GM21825 (cell line): ENCODE data around the gene SEMA4D.
A peak's percentile ranks its signal among the peaks of the same experiment; 100 is the strongest.

ENCODE experiments used
- ATAC-seq: cut with Tn5 transposase; IDR thresholded peaks from one replicate; pipeline ENCODE4 v1.9.1; 2021; ENCODE audit warnings: mild to moderate bottlenecking, moderate library complexity; ENCODE audit not compliant: unreplicated experiment

SEMA4D gene, protein sequence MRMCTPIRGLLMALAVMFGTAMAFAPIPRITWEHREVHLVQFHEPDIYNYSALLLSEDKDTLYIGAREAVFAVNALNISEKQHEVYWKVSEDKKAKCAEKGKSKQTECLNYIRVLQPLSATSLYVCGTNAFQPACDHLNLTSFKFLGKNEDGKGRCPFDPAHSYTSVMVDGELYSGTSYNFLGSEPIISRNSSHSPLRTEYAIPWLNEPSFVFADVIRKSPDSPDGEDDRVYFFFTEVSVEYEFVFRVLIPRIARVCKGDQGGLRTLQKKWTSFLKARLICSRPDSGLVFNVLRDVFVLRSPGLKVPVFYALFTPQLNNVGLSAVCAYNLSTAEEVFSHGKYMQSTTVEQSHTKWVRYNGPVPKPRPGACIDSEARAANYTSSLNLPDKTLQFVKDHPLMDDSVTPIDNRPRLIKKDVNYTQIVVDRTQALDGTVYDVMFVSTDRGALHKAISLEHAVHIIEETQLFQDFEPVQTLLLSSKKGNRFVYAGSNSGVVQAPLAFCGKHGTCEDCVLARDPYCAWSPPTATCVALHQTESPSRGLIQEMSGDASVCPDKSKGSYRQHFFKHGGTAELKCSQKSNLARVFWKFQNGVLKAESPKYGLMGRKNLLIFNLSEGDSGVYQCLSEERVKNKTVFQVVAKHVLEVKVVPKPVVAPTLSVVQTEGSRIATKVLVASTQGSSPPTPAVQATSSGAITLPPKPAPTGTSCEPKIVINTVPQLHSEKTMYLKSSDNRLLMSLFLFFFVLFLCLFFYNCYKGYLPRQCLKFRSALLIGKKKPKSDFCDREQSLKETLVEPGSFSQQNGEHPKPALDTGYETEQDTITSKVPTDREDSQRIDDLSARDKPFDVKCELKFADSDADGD

DNA sequence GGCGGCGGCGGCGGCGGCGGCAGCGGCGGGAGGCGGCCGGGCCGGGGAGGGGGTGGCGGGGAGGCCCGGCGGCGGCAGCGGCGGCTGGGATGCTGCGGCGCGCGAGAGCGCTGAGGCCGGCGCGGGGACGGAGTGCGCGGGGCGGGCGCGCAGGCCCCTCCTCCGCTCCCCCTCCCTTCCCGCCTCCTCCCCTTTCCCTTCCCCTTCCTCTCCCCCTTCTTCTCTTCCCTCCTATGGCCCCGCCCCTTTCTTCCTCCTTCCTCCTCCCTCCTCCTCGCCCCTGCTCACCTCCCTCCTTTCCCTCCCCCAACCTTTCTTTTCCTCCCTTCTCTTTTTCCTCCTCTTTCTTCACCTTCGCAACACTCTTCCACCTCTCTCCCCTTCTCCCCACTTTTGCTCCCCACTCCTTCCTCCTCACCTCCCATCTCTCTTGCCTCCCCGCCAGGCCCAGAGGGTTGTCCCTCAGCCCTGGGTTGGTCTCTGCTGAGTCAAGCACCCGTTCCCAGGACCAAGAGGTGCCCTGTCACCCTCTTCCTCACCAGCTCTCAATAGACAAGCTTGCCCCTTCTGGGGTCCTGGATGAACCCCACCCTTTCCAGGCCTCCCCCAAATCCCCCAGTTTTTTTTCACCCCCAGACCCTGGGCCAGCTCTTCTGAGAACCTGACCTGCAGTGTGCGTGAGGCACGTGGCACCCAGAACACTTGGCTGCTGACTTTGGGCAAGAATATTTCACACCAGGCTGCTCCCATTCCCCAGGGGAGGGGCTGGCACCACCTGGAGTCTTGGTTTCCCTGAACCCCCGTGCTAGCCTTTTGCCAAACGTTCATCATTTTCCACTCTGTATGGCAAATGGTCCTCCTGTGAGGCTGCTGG lies at the start of gene SEMA4D:
SEMA4D (minus strand) TSS at position 136 of the 874 bp plus-strand sequence. CDS start 92,657 bp downstream, outside the sequence.
- peak; percentile 40 for ATAC-seq

DNA sequence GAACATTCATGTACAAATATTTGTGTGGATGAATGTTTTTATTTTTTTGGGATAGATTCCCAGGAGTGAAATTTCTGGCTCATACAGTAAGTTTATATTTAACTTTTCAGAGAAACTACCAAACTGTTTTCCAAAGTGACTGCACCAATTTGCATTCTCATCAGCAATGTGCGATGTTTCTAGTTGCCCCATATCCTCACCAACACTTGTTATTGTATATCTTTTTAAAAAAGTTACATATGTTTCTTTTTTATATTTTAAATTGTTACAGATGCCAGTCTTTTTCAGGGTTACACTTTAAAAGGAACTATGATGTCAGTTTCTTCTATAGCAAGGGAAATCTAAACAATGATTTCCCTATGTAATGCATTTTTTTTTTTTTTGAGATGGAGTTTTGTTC lies 49.1 kb upstream of the SEMA4D start:
- no peak for ATAC-seq

DNA sequence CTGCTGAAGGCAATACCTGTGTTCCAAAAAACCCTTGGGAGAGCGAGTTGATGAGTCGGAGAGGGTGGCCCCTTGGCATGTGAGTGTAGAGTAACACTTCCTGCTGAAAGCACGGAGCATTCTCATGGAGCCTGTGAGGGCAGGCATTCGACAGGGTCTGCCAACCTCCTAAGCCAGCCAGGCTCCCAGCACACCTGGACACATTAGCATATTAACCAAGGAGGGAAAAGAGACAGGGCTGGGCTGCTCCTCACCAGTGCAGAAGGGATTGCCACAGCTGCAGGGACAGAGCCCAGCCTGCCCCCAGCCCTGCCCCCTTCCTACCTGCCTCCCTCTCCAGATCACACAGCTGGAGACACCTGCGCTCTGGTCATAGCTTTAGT lies 46.4 kb upstream of the SEMA4D start:
- no peak for ATAC-seq

DNA sequence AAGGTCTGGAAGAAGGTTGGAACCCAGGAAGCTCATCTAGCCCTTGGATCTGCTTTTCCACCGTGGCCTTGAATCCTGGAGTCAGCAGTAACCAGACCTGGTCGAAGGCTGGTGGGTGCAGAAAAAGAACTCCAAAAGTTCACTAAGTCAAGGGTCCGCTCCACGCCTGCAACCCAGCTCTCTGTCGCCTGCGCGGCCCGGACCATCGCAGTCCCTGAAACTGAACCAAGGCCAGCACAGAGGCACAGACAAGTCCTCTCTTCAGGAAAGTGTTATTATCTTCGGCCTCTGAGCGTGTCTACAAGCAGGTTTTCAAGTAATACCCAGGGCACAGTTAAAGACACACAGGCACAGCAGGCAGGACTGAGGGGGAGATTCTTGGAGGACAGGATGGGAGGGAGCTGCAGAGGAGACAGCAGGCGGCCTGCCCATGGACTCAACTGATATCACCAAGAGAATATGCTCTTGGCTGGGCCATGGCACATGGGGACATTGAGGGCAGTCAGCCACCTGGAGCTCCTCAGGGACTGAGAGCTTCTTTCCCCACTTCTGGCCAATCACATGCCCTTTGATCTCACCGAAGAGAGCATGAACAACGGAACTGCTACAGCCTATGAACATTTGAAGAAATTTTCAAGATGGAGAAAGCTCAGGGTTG lies 45.8 kb upstream of the SEMA4D start:
- ATAC-seq, result no peak

DNA sequence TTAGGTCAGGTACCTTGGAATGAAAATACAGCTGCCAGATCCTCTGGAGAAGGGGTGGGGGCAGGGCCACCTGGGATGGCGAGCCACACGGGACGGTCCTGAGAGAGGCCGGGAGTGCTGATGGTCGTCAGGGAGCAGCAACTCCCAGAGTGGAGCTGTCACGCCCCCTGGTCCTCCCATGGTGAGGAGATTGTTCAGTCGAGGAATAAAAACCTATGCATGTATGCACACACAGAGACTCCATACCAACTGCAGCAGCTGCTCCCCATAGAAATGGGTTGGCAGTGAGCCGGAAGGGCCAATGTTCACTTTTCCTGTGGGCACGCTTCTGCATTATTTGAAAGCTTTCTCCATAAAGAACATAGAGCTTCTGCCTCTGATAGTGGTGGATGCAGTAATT lies 45.2 kb upstream of the SEMA4D start:
- no peak for ATAC-seq

DNA sequence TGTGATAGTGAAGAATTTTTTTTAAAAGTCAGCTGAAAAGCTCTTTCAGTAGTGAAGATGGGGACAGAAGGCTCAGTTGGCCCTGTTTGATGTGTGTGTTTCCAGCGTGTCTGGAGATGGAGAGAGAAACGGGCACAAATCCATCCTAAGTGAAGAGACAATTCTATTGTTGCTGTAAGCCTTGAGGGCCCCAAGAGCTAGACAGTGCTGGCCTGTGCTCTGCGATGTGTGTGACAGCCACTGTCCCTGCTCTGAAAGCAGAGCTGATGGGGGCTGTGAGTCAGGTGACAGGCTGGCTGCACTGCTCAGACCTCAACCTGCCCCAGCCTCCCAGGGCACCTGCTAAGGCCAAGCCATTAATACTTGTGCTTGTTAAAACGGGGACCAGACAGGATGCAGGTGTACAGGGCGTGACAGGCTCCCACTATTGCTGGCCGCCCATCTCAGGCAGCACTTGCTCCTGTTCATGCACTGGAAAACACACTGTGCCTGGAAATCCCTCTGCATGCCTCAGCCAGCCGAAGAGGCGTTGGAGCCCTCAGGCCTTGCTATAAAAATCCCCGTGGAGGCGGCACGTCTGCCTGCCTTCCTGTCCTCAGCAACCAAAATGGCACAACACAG lies 44.6 kb upstream of the SEMA4D start:
- ATAC-seq, result peak; percentile 60

DNA sequence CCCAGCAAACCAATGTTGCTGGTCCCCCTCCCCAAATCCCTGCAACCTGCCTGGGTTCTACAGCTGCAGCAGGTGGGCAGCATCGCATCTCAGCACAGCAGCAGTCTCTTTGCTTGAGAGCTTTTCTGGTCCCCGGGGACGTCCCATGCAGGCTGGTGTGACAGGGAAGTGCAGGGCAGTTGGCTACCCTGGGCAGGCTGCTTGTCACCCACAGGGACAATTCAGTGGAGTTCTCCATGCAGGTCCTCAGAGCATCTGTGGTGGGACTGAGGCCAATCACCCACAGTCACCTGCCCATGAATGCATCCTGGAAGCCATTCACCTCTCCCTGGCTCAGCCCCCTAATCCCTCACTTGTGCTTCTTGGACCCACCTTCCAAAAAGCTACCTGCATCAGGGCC lies 43.9 kb upstream of the SEMA4D start:
- ATAC-seq, result no peak

DNA sequence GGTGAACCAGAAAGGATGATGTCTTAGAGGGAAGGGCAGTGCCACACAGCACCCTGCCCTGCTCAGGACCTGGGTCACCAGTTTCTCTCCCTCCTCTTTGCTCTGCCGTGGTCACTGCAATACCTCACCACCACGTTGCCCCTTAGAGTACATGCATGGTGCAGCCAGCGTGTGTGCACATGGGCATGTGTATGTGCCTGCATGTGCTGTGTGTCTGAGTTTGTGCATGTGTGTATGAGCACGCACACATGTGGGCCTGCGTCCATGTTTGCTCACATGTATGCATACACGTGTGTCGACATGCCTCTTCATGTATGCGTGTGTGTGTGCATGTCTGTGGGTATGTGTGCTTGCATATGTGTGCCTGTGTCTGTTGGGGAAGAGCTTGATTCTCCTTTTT lies 41.5 kb upstream of the SEMA4D start:
- ATAC-seq, result no peak

DNA sequence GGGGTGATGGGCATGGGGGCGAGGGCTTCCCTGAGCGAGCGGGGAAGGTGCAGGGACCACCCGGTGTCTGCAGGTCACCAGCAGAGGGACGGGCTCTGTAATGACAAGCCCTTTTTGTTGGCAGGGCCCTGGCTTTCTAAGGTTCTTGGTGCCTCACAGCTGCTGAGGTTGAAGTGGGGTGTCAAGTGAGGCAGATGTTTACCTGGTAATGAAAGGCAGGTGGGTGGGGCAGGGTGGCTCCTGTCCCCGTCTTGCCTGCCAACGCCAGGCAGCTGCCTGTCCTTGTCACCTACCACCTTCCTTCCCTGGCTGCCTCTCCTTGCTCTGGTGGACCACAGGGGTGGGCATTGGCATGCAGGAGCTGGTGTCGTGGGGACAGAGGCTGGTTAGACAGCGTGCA lies 41.0 kb upstream of the SEMA4D start:
- no peak for ATAC-seq

DNA sequence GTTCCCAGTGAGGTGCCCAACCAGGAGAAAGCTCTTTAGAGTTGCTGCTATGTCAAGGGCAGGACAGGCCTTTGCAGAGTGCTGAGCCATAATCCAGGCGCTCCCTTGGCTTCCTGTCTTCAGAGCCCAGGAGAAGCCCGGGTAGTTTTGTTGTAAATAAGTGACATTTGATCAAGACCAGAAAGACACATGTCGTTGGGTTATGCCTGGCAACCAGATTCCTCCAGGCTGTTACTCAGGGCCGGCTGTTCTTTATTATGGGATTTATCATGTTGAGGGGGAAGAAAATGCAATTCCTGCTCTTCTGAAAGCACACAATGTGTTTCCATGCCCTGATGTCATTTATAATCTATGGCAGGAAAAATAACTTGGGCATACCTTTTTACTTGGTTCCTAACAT lies 39.3 kb upstream of the SEMA4D start:
- ATAC-seq, result no peak

DNA sequence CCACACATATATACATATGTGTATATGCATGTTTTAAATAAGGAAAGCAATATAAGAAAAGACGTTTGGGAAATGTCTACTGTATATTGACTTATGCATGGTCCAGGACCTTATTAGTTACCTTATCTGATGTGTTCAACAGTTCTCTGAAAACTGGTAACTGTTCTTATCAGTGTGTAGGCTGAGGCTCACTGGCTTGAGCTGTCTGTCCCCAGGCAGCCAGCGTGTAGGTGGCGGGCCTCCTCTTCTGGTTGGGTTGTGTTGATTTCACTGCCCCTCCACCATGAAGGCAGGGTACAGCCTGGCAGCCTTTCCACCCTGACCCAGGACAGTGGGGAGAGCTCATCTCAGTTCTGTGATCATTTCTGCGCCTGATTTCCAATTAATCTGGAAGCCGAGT lies 38.7 kb upstream of the SEMA4D start:
- no peak for ATAC-seq

DNA sequence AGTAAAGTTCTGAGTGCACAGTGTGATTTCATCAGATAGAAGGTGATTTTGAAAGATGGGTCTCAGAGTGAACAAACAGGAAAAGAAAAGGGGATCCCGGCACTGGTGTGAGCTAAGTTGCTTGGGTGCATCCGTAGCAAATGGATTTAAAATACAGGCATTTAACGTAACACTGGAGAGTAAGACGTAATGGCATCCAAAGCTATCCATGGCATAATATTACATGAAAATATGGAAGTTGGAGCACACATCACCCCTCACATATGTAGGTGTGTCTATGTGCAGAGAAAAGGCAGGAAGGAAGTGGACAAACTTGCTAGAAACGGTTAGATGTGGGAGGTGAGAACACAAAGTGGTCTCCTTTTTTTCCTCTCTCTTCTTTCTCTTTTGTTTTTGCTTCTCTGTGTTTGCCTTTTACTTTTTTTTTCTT lies 38.2 kb upstream of the SEMA4D start:
- no peak for ATAC-seq

DNA sequence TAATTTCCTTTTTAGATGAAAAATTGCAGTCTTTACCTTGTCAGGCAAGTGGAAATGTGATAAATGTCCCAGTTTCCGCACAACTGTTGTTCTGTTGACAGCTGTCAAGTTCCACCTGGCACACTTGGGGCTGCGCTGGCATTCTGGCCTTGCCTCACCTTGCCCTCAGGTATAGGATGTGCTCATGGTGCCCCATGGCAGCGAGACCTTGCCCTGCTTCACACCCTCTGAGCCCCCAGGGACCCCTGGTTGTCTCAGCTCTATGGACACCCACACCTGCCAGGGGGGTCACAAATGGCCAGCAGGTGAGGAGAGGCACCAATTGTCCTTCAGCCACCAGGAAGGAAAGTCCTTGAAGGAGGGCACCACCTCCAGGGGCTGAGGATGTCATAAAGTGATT lies 37.5 kb upstream of the SEMA4D start:
- no peak for ATAC-seq

DNA sequence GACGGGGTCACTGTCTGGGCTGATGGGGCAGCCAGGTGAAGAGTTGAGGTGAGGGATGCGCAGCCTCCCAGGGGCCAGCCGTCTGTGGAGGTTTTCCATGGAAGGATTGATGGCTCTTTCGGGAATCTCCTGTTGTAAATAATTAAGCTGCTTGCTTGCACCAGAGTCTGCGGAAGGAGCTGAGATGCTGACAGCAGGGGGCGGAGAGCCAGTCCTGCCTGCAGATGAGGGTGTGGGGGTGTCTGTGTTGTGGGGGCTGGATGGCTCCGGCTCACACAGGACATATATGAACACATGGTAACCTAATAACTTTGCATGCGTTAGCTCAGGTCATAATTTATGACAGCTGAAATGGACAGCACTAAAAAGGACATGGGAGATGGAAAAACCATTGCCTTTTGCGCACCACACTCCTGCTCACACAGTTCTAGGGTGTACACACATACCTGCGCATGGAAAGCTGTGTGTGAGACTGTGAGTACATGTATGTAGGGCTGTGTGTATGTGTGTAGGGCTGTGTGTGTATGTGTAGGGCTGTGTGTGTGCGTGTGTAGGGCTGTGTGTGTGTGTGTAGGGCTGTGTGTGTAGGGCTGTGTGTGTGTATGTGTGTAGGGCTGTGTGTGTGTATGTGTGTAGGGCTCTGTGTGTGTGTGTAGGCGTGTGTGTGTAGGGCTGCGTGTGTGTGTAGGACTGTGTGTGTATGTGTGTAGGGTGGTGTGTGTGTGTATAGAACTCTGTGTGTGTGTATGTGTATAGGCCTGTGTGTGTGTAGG lies 36.8 kb upstream of the SEMA4D start:
- ATAC-seq, result no peak

DNA sequence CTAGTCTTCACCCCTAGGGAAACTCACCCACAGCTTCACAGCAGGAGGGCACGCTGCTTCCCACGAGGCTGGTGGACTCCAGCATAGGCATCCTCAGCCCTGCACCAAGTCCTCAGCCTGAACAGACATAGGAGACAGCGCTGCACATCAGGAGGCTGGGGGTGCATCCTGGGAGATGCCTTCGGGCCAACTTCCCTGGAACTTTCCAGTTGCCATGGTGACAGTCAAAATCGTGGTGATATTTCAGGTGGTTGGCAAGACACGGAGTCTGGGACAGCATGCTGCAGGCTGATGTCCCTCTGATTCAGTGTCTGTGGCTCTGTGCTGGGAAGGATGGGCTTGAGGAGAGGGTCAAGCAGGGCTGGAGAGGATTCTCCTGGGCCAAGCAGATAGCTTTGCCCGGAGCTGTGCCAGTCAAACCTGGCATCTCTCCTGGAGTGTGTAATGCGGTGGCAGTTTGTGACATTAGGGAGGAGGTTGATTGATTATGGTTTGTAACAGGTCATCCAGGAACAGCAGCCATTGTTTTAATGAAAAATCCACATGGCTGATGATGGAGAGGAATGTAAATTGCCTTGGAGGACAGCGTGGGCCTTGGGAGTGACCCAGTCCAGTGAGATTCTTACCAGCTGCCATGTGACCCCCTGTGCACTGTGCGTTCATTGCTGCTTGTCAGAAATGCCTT lies 35.6 kb upstream of the SEMA4D start:
- no peak for ATAC-seq

DNA sequence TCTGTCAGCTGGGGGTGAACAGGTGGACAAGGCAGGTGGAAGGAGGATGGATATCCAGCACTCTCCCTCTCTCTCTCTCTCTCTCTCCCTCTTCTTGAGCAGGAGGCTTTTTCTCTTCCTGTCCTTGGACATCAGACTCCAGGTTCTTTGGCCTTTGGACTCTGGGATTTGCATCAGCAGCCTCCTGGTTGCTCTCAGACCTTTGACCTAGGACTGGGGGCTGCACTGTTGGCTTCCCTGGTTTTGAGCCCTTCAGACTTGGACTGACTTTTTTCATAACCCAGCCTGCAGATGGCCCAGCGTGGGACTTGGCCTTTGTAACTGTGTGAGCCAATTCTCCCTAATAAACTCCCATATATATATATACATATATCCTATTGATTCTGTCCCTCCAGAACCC lies 35.0 kb upstream of the SEMA4D start:
- no peak for ATAC-seq

DNA sequence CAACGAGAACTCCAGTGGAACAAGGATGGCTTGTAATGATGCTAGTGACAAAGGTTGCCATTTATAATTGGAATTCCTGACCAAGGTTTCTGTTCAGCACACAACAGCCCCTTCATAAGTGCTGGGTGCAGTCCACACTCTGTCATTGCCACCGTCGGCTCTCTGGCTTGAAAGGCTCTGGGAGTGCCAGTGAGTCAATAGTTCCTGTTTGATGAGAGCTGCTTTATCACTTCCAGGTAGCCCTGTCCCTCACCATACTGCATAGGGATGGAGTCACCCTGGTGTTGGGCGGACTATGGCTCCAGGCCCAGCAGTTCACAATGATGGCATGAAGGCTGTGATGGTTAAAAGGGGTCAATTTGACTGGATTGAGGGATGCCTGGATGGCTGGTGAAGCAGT lies 34.6 kb upstream of the SEMA4D start:
- ATAC-seq, result no peak

DNA sequence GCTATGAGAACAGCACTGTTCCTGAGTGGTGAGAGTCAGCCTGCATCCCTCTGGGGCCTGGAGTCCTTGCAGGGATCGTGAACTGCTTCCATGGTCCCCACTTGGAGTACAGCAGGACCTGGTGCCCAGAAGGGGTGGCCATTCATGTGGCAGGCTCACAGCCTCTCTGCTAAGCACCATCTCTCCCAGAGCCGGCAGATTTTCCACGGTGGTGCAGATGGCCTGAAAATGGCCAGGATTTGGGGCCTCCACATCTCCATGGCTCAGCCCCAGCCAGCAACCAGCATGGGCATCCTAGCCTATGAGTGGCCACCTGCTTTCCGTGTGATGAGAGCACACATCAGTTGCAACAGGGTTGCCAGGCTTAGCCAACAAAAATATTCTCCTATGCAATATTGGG lies 33.9 kb upstream of the SEMA4D start:
- ATAC-seq, result no peak

DNA sequence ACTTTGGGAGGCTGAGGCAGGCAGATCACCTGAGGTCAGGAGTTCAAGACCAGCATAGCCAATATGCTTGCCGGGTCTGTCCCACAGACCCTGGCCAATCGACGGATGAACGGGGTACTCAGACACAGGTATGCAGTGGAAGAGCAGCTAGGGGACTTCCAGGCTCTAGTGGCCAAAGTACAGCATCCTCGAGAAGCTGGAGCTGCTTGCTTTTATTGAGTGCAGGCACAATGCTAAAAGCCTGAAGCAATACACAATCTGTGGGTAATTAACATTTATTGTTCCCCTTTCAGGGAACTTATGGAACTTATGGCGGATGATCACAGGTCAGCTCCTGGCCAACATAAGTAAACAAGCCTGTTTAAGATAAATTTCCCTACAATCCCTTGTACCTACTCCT lies 32.8 kb upstream of the SEMA4D start:
- ATAC-seq, result no peak
